A549 treated with dexamethasone at 1 μM for 4 hours (cell line): Measurements from ENCODE around the gene RTRAF. TPM values are rescaled to one million over a fixed set of nuclear protein-coding genes. Genes with fewer than 3 reads are reported as not detected.

ENCODE experiments used
- total RNA-seq: library from RNA; stranded (reverse); fragments of 200-300 nt; extraction: Qiagen RNA extraction; gene quantifications from 5 replicates; pipeline ENCODE4 v1.2.3, GENCODE V29; 2022

The RTRAF gene
- 279 to 321 TPM (median 300 TPM) in 5 replicates for total RNA-seq

DNA sequence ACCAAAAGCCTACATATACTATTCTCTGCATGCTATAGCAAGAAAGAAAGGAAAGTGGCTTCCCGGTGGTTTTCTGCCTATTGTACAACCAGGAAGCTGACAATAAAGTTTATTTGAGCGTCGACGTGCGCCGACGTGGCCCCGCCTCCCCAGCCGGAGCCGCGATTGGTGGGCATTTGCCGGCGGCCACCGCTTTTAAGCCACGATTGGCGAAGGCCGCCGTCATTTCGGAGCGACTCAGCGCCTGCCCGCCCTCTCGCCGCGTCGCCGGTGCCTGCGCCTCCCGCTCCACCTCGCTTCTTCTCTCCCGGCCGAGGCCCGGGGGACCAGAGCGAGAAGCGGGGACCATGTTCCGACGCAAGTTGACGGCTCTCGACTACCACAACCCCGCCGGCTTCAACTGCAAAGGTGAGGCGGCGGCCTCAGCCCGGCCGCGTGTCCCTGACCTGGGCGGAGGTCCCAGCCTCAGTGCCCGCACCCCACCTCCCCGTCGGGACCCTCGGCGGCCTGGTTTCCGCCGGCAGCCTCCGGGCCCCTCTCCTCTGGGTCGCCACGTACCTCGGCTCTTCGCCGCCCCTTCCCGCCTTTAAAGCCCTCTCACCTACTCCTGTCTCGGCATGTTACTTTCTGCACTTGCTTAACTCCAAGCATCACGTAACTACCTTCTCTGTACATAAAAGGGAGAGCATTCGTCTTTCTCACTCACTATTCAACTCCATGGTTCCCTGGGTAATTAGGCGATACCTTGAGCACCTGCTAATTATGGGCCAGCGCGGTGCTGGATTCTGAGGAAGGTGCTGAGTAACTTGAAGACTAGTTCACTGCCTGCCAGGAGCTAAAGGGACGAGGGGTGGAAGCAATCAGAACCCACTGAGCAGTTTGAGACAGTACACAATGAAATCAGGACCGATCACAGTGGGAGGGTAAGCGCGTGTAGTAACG, at the start of gene RTRAF:
Gene RTRAF (plus strand): TSS at position 254 of the 942 bp plus-strand sequence. CDS start 94 bp downstream, at position 348.

Other genes with a start within 250 kb of the RTRAF start
- gene GNG2, start 128.9 kb upstream of the RTRAF start, total RNA-seq: 2.6 to 4.0 TPM (median 2.8 TPM) in 5 replicates
- gene NID2, start 79.5 kb downstream of the RTRAF start, total RNA-seq: 29.2 to 42.4 TPM (median 31.9 TPM) in 5 replicates